GM20000 (cell line): Measurements from ENCODE around the gene PLPPR4.

Experiments
- DNase-seq: peaks from one replicate; pipeline ENCODE4 v3.0.0; 2012; ENCODE audit warnings: low spot score
- CTCF ChIP-seq: IDR thresholded peaks from 2 replicates; pipeline ENCODE4 v1.5.1; 2012; ENCODE audit warnings: mild to moderate bottlenecking, control low read depth; ENCODE audit errors: extremely low read depth, missing control alignments

The PLPPR4 gene

GRCh38 chr1:99266726-99267125 is 2.4 kb downstream of the PLPPR4 start:
- DNase-seq = no peak

GRCh38 chr1:99268021-99268420 is 3.7 kb downstream of the PLPPR4 start:
- TF ChIP-seq CTCF = no peak

More at GRCh38 chr1:99266726-99267125, 2.4 kb downstream of the PLPPR4 start:
- no peak for TF ChIP-seq CTCF

GRCh38 chr1:99269321-99269720 is 5.0 kb downstream of the PLPPR4 start:
- no peak for DNase-seq

More at GRCh38 chr1:99268021-99268420, 3.7 kb downstream of the PLPPR4 start:
- DNase-seq = no peak

GRCh38 chr1:99270646-99271045 is 6.4 kb downstream of the PLPPR4 start:
- DNase-seq = no peak
- TF ChIP-seq CTCF = no peak

More at GRCh38 chr1:99269321-99269720, 5.0 kb downstream of the PLPPR4 start:
- no peak for TF ChIP-seq CTCF

- TF ChIP-seq CTCF = no peak
- DNase-seq = no peak
Measured at GRCh38 chr1:99271249-99271648, 7.0 kb downstream of the PLPPR4 start.

GRCh38 chr1:99277066-99277465 is 12.8 kb downstream of the PLPPR4 start:
- no peak for TF ChIP-seq CTCF
- DNase-seq = no peak

- TF ChIP-seq CTCF = no peak
- DNase-seq = no peak
Measured at GRCh38 chr1:99279525-99279924, 15.2 kb downstream of the PLPPR4 start.
